Measurements from ENCODE around the gene CROCC2. TPM values are rescaled to one million over a fixed set of nuclear protein-coding genes. Genes with fewer than 3 reads are reported as not detected.

Gene CROCC2
- total RNA-seq = not detected in 2 replicates

GRCh38 chr2:240906141-240906910 lies at the start of gene CROCC2:
Gene CROCC2 (plus strand): TSS chr2:240906336. CDS start chr2:240906514, 178 bp downstream.

GRCh38 chr2:240868286-240869108 lies 37.6 kb upstream of the CROCC2 start, which contains the start of gene AGXT:
Gene AGXT (plus strand): TSS chr2:240868824. CDS start chr2:240868866, 42 bp downstream.

GRCh38 chr2:240895656-240896388 lies 10.3 kb upstream of the CROCC2 start, which contains the start of gene MAB21L4:
Gene MAB21L4 (minus strand): TSS chr2:240896156. CDS start chr2:240895997, 159 bp downstream.

GRCh38 chr2:240997856-240998705 lies 91.9 kb downstream of the CROCC2 start, which contains the start of gene SNED1:
Gene SNED1 (plus strand): TSS chr2:240998618. CDS start chr2:240998838, 220 bp downstream.

Other genes with a start within 250 kb of the CROCC2 start
- not detected in 2 replicates for gene AQP12B, start 223.5 kb upstream of the CROCC2 start, total RNA-seq
- not detected in 2 replicates for gene AQP12A, start 214.5 kb upstream of the CROCC2 start, total RNA-seq
- gene KIF1A, start 86.1 kb upstream of the CROCC2 start, total RNA-seq = 0.17 TPM in 1 of 2 replicates, not detected in the other
- 0.15 TPM in 1 of 2 replicates, not detected in the other for gene AGXT, start 37.5 kb upstream of the CROCC2 start, total RNA-seq
- not detected in 2 replicates for gene MAB21L4, start 10.2 kb upstream of the CROCC2 start, total RNA-seq
- 8.6 and 9.1 TPM in 2 replicates for gene SNED1, start 92.3 kb downstream of the CROCC2 start, total RNA-seq
- gene MTERF4, start 196.0 kb downstream of the CROCC2 start, total RNA-seq = 24.7 and 27.6 TPM in 2 replicates
- gene PASK, start 243.1 kb downstream of the CROCC2 start, total RNA-seq = 6.1 and 7.1 TPM in 2 replicates
- 68.8 and 69.6 TPM in 2 replicates for gene PPP1R7, start 244.1 kb downstream of the CROCC2 start, total RNA-seq

Measured in bronchus fibroblast of lung (primary cell).